Colon (tissue), 2 donors: ENCODE measurements around the gene TCFL5.

Experiments used
- FAIRE-seq: peaks from 2 replicates; lab custom pipeline; 2012; peaks lifted over from hg19 to GRCh38; lab: Jason Lieb, UNC
- donor health status: control.
- donor health status: control.

The TCFL5 gene

GRCh38 chr20:62795023-62795761, 66.4 kb downstream of the TCFL5 start:
- no peak for FAIRE-seq

- no peak for FAIRE-seq
These were observed 67.5 kb downstream of the TCFL5 start for GRCh38 chr20:62794007-62794724.

- no peak for FAIRE-seq
These were observed 67.9 kb downstream of the TCFL5 start for GRCh38 chr20:62793757-62794006.

GRCh38 chr20:62792940-62793756, 68.5 kb downstream of the TCFL5 start:
- no peak for FAIRE-seq

GRCh38 chr20:62792182-62792939, 69.3 kb downstream of the TCFL5 start:
- no peak for FAIRE-seq

- FAIRE-seq = no peak
These were observed 70.1 kb downstream of the TCFL5 start for GRCh38 chr20:62791301-62792181.
